Tibial nerve (tissue), 4 donors: ENCODE results near the gene DNAAF3. TPM values are rescaled to one million over a fixed set of nuclear protein-coding genes. Genes with fewer than 3 reads are reported as not detected.
"Not testable (repeated sequence)": the region's sequence is repeated elsewhere in the genome, so short reads cannot be mapped to it uniquely, and the experiment has no call there.

Experiments used
- DNase-seq, 2 donors: peaks; one replicate each; pipeline ENCODE4 v3.0.0-alpha.2; 2019; ENCODE audit warnings: low spot score in 2 of 2
- H3K27ac ChIP-seq, 4 donors: fragments of 200-600 bp; sonication (generic) in 3 of 4; one replicate each; pipeline ENCODE4 v1.5.1; 2017 to 2019; ENCODE audit warnings: mild to moderate bottlenecking in 1 of 4
- H3K27me3 ChIP-seq, 2 donors: fragments of 200-600 bp; sonication (generic) in 1 of 2; one replicate each; pipeline versions ENCODE4 v1.5.1 to v1.6.0; 2017 to 2019
- H3K36me3 ChIP-seq, 3 donors: fragments of 200-600 bp; sonication (generic); one replicate each; pipeline ENCODE4 v1.5.1; 2018 to 2019
- H3K4me1 ChIP-seq, 4 donors: fragments of 200-600 bp; sonication (generic) in 3 of 4; one replicate each; pipeline ENCODE4 v1.5.1; 2017 to 2019
- H3K4me3 ChIP-seq, 4 donors: fragments of 200-600 bp; sonication (generic) in 3 of 4; one replicate each; pipeline ENCODE4 v1.5.1; 2017 to 2019; ENCODE audit warnings: mild to moderate bottlenecking in 1 of 4, moderate library complexity in 1 of 4
- H3K9me3 ChIP-seq, 4 donors: fragments of 200-600 bp; sonication (generic) in 3 of 4; one replicate each; pipeline ENCODE4 v1.5.1; 2017 to 2019
- EP300 ChIP-seq, 2 donors: sonication (generic); formaldehyde crosslinking; IDR thresholded peaks; one replicate each; pipeline ENCODE4 v1.6.1; 2017; ENCODE audit warnings: antibody characterized with exemption in 2 of 2, mild to moderate bottlenecking in 1 of 2
- POLR2A ChIP-seq, 2 donors: fragments of 450-650 bp; IDR thresholded peaks; one replicate each; pipeline ENCODE4 v1.6.1; 2017; ENCODE audit warnings: antibody characterized with exemption in 2 of 2, mild to moderate bottlenecking in 2 of 2, moderate library complexity in 2 of 2
- WGBS, 2 donors: methylation state at CpG; one replicate each; pipeline ENCODE4 v1.1.5; 2018; 5-methylcytosine and 5-hydroxymethylcytosine counted together
- total RNA-seq, 4 donors: library from RNA; depleted of rRNA; stranded (reverse); fragments of >200 nt; gene quantifications; one replicate each; pipeline ENCODE4 v1.1.0, GENCODE V29; 2016
- TF ChIP-seq, protein P1 (sequence below), 5 experiments: fragments of 200-600 bp in 3 of 5; fragments of 450-650 bp in 2 of 5; sonication (generic) in 3 of 5; IDR thresholded peaks; one replicate each; pipeline ENCODE4 v1.5.1; 2016 to 2019; ENCODE audit warnings: antibody characterized with exemption in 5 of 5, mild to moderate bottlenecking in 3 of 5, moderate library complexity in 2 of 5

The DNAAF3 gene
- total RNA-seq, 4 donors from 2014 or later = 1.2 to 2.7 TPM; not detected in 2

DNA sequence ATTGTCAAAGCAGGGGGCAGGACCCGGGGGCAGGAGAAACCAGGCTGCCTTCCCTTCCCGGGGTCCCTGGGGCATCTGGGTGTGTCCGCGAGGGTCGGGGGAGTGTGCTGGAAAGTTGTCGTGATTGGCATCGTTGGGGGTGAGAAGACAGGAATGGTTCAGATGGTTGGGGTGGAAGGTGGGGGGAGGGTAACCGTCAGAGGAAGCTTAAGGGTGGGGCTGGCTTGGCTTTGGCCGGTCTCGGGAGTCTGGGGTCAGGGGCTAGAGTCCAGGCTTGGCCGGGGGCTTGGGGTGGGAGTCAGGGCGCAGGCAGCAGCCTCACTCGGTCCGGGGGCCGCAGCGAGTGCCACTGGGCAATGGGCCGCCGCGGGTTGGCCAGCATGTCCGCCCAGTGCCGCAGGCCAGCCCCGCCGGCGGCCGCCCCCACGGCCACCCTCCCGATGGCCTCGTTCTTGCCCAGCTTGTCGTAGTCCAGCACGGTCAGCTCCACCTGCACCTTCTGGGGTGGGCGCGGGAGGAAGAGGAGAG, 6.8 kb upstream of the DNAAF3 start:
- H3K27ac ChIP-seq = no peak overlapping the region
- H3K36me3 ChIP-seq = no peaks in the 10 kb centered on the region
- WGBS, 2 donors = 2 to 4% methylated on average over 20 to 22 of the region's 32 CpGs
- H3K4me3 ChIP-seq = peak overlapping the region in 2 of 4 donors; percentile 32 to 34
- TF ChIP-seq, protein P1, sequence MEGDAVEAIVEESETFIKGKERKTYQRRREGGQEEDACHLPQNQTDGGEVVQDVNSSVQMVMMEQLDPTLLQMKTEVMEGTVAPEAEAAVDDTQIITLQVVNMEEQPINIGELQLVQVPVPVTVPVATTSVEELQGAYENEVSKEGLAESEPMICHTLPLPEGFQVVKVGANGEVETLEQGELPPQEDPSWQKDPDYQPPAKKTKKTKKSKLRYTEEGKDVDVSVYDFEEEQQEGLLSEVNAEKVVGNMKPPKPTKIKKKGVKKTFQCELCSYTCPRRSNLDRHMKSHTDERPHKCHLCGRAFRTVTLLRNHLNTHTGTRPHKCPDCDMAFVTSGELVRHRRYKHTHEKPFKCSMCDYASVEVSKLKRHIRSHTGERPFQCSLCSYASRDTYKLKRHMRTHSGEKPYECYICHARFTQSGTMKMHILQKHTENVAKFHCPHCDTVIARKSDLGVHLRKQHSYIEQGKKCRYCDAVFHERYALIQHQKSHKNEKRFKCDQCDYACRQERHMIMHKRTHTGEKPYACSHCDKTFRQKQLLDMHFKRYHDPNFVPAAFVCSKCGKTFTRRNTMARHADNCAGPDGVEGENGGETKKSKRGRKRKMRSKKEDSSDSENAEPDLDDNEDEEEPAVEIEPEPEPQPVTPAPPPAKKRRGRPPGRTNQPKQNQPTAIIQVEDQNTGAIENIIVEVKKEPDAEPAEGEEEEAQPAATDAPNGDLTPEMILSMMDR (IDR thresholded peaks at IDR 0.05) = no peak
- TF ChIP-seq EP300 (IDR thresholded peaks at IDR 0.05) = no peak
- no peak for TF ChIP-seq POLR2A (IDR thresholded peaks at IDR 0.05)
- no peaks in the 10 kb centered on the region for H3K9me3 ChIP-seq
- DNase-seq = no peak
- peaks cover 0 to 21% (median 6%) of the 10 kb centered on the region in 4 donors for H3K4me1 ChIP-seq
- H3K27me3 ChIP-seq = peaks cover 0 to 100% of the 10 kb centered on the region in 2 donors

DNA sequence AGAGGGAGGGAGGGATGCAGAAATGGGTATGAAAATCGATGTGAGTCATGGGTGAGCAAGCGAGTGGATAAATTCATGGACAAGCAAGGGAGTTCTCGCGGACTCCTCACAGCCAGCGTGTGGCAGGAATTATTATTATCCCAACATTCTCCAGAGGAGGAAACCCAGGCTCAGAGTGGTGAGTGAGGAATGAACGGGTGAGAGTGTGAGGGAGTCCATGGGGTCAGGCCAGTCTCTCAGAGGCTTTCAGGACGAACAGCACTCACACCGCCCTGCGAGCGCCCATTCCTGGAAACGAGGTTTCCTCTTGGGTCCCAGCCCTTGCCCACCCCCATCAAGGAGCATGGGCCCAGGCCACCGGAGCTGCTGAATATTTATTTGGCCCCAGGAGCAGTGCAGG, 6.3 kb upstream of the DNAAF3 start:
- Histone ChIP-seq H3K36me3 (no peaks in the 10 kb centered on the region), H3K27me3 (peaks cover 0 to 100% of the 10 kb centered on the region in 2 donors), H3K4me1 (peaks cover 0 to 21% (median 6%) of the 10 kb centered on the region in 4 donors), H3K9me3 (no peaks in the 10 kb centered on the region), H3K4me3 (no peak overlapping the region), H3K27ac (no peak overlapping the region)
- WGBS, 2 donors = 6 to 17% methylated on average over 12 of the region's 12 CpGs
- no peak for TF ChIP-seq EP300 (IDR thresholded peaks at IDR 0.05)
- TF ChIP-seq, protein P1 (IDR thresholded peaks at IDR 0.05) = no peak
- no peak for DNase-seq

DNA sequence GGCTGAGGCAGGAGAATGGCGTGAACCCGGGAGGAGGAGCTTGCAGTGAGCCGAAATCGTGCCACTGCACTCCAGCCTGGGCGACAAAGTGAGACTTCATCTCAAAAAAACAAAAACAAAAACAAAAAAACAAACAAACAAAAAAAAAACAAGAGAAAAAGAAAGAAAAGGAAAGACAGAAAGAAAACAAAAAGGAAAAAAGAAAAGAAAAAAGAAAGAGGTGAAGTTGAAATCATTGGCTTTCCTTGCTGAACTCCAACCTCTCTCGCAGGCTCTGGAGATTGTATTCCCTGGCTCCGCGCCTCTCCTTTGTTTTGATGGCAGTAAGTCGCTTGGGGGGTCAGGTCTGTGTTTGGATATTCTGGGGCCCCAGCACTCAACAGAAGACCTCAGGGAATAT, 5.9 kb upstream of the DNAAF3 start:
- DNase-seq, H3K4me3 ChIP-seq, H3K36me3 ChIP-seq, H3K27ac ChIP-seq, H3K9me3 ChIP-seq: not testable (repeated sequence)
- peaks cover 0 to 100% of the 10 kb centered on the region in 2 donors for H3K27me3 ChIP-seq
- peaks cover 0 to 22% (median 6%) of the 10 kb centered on the region in 4 donors for H3K4me1 ChIP-seq
- WGBS, 2 donors = 49 to 55% methylated on average over 9 of the region's 9 CpGs

DNA sequence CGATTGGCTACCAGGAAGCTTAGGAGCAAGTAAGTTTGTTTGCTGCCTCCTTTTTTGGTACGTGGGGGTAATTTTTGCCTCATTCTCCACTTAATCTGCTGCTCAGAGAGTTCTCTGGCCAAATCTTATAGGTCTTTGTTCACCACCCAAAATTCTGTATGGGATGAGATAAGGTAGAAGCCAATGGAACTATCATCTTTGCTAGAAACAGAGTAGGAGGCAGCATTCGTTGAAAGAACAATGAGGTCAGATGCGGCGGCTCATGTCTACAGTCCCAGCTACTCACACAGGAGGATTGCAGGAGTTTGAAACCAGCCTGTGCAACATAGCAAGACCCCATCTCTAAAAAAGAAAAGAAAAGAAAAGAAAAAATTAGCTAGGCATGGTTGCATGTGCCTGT, 5.0 kb upstream of the DNAAF3 start:
- 75 to 79% methylated on average over 5 of the region's 5 CpGs for WGBS, 2 donors
- Histone ChIP-seq H3K4me1 (peaks cover 0 to 31% (median 7%) of the 10 kb centered on the region in 4 donors), H3K4me3 (no peak overlapping the region), H3K27ac (no peak overlapping the region), H3K9me3 (no peaks in the 10 kb centered on the region), H3K36me3 (no peaks in the 10 kb centered on the region), H3K27me3 (peaks cover 0 to 100% of the 10 kb centered on the region in 2 donors)
- no peak for DNase-seq
- TF ChIP-seq POLR2A (IDR thresholded peaks at IDR 0.05) (no peak), EP300 (IDR thresholded peaks at IDR 0.05) (no peak)
- TF ChIP-seq, protein P1 (IDR thresholded peaks at IDR 0.05) = no peak

DNA sequence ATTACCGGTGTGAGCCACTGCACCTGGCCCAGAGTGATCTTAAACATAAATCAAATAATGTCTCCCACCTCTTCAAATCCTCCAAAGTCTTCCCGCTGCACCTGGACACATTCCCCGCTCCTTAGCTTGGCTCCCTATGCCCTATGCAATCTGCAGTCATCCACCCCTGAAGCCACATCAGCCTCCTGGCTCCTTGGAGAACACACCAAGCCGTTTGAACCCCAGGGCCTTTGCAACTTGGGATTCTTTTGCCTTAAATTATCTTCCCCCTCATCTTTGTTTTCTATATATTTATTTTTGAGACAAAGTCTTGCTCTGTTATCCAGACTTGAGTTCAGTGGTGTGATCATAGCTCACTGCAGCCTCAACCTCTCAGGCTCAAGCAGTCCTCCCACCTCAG, 2.7 kb upstream of the DNAAF3 start:
- H3K27ac ChIP-seq = no peak overlapping the region
- no peaks in the 10 kb centered on the region for H3K36me3 ChIP-seq
- peaks cover 0 to 31% (median 9%) of the 10 kb centered on the region in 4 donors for H3K4me1 ChIP-seq
- H3K9me3 ChIP-seq = no peaks in the 10 kb centered on the region
- TF ChIP-seq, protein P1 (IDR thresholded peaks at IDR 0.05) = no peak
- no peak for TF ChIP-seq POLR2A (IDR thresholded peaks at IDR 0.05)
- no peak for TF ChIP-seq EP300 (IDR thresholded peaks at IDR 0.05)
- H3K27me3 ChIP-seq = peaks cover 0 to 99% of the 10 kb centered on the region in 2 donors
- no peak overlapping the region for H3K4me3 ChIP-seq
- DNase-seq = no peak
- 66 to 70% methylated on average over 4 of the region's 4 CpGs for WGBS, 2 donors
